Lower leg skin (tissue), 3 donors: ENCODE data around the gene SLC10A6.

ENCODE experiments used
- POLR2A ChIP-seq, 2 donors: fragments of 450-650 bp; IDR thresholded peaks; one replicate each; pipeline ENCODE4 v1.6.1; 2016 to 2017; ENCODE audit warnings: antibody characterized with exemption in 2 of 2, mild to moderate bottlenecking in 1 of 2, moderate library complexity in 1 of 2
- TF ChIP-seq, protein P1 (sequence below), 3 donors: fragments of 450-650 bp; IDR thresholded peaks; one replicate each; pipeline ENCODE4 v1.5.1; 2016; ENCODE audit warnings: antibody characterized with exemption in 3 of 3, mild to moderate bottlenecking in 3 of 3, moderate library complexity in 2 of 3

DNA sequence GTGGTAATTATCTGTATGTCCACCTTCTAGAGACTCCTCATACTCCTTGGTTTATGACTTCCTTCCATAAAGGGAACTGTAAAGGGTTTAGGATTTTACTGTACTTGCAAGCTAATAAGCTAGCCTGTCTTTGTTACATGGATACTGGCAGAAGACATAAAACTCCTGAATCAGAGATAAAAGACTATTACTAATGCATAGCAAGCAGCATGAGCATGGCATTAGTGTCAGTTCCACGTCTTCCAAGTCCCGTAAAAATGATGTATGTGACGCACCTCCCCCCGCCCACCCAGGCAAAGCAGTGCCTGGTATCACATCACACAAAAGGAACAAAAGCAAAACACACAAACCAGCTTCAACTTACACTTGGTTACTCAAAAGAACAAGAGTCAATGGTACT, 71.0 kb downstream of the SLC10A6 start:
- TF ChIP-seq, protein P1, sequence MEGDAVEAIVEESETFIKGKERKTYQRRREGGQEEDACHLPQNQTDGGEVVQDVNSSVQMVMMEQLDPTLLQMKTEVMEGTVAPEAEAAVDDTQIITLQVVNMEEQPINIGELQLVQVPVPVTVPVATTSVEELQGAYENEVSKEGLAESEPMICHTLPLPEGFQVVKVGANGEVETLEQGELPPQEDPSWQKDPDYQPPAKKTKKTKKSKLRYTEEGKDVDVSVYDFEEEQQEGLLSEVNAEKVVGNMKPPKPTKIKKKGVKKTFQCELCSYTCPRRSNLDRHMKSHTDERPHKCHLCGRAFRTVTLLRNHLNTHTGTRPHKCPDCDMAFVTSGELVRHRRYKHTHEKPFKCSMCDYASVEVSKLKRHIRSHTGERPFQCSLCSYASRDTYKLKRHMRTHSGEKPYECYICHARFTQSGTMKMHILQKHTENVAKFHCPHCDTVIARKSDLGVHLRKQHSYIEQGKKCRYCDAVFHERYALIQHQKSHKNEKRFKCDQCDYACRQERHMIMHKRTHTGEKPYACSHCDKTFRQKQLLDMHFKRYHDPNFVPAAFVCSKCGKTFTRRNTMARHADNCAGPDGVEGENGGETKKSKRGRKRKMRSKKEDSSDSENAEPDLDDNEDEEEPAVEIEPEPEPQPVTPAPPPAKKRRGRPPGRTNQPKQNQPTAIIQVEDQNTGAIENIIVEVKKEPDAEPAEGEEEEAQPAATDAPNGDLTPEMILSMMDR (IDR thresholded peaks at IDR 0.05): no peak
- TF ChIP-seq POLR2A (IDR thresholded peaks at IDR 0.05): no peak
